ENCODE measurements around the gene SIGMAR1.

DNA sequence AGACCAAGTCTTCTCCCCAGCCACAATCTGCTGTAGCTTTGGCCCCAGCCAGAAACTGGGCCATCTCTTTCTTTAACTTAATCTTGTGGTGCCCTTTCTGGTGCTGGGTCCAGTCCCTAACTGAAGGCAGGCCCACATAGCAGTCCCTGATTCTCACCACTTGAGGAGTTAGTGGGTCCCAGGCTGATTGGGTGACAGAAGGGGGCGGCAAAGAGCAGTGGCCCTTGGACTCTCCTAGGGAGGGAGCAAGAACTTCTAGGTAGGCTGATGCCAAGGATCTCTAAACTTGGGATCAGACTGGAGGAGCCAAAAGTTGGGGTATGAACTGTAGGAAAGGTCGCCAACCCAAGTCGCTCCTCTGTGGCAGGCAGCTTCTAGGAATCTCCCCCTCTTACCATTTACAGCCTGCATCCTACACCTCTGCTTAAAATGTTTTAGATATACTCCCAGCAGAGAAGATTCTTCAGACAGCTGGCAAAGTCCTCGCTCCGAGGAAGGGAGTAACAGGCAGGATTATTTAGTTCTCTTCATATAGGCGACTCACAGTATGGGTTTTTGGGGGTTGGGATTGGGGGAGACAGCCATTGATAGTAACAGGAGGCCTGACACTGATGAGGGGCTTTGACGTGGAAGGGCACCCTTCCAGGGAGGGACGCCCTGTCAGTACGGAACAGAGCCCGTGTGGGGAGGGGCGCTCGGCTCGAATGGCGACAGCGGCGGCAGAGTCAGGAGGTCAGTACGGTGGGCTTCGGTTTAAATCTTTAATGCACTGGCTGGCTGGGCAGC lies 26.9 kb upstream of the SIGMAR1 start:
- no peak for TF ChIP-seq EZH2phosphoT487 (IDR thresholded peaks at IDR 0.05; ENCODE audit: low read length)
- TF ChIP-seq, protein P1, sequence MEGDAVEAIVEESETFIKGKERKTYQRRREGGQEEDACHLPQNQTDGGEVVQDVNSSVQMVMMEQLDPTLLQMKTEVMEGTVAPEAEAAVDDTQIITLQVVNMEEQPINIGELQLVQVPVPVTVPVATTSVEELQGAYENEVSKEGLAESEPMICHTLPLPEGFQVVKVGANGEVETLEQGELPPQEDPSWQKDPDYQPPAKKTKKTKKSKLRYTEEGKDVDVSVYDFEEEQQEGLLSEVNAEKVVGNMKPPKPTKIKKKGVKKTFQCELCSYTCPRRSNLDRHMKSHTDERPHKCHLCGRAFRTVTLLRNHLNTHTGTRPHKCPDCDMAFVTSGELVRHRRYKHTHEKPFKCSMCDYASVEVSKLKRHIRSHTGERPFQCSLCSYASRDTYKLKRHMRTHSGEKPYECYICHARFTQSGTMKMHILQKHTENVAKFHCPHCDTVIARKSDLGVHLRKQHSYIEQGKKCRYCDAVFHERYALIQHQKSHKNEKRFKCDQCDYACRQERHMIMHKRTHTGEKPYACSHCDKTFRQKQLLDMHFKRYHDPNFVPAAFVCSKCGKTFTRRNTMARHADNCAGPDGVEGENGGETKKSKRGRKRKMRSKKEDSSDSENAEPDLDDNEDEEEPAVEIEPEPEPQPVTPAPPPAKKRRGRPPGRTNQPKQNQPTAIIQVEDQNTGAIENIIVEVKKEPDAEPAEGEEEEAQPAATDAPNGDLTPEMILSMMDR (IDR thresholded peaks at IDR 0.05; ENCODE audit: low read length) = peak; percentile 100

Data from MM.1S (cell line).